Measurements from ENCODE around the gene KIF3A.

KIF3A gene

DNA sequence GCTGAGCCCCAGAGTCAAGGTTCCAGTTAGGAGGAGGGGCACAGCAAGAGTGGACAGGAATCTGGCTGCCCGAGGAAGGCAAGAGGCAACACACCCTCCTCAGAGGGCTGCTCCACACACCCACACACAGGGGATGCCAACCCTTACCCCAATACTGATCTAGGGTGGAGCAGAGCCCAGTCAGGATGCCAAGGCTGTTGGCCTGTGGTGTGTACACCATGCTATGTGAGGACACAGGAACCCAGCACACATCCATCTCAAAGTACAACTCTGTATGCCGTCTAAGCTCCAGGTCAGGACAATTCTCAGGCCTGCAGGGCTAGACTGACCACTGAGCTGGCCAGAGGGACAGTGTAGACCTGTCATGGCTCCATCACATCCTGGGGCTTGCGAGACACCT, 37.1 kb upstream of the KIF3A start:
- no peak overlapping the region for H3K27ac Mint-ChIP-seq
- no peak overlapping the region for H3K4me3 Mint-ChIP-seq
- H3K36me3 Mint-ChIP-seq = peaks cover 1% of the 10 kb centered on the region
- H3K9me3 Mint-ChIP-seq = no peaks in the 10 kb centered on the region
- peaks cover 14% of the 10 kb centered on the region for H3K4me1 Mint-ChIP-seq
- peaks cover 14% of the 10 kb centered on the region for H3K27me3 Mint-ChIP-seq

DNA sequence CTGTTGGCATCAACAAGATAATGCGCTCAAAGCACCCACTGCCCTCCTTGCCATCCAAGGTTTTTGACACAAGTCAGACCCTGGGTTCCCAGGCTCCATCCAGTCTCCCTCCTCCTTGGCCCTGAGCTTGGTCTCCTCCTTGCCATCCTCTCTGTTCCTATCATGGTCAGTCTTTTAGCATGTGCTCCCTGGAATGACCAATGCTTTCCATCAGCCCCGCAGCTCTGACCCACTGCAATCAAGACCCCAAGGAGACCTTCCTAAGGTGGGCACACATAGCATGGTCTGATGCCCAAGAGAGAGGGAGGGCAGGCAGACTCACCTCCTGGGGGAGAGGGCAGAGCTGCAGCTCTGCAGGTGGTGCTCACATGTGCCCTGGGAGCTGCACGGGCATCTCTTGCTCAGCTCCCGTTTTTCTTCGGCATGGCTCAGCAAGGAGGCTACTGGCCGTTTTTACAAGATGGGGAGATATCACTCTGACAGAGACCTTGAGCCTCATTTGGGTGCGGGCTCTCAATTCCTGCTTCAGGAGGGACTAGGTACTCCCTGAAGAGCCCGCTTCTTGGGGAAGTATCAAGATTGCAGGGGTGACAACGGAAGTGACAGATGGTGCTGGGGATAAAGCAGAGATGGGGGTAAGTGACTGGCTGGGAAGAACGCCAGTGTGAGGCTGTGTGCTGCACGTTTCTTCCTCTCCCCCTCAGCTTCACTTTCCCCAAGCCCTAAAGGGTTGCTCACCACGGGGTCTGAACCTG, 36.4 kb upstream of the KIF3A start:
- Mint-ChIP-seq H3K27me3 (peaks cover 9% of the 10 kb centered on the region), H3K4me3 (no peak overlapping the region), H3K36me3 (peaks cover 1% of the 10 kb centered on the region), H3K4me1 (peaks cover 14% of the 10 kb centered on the region), H3K27ac (no peak overlapping the region), H3K9me3 (no peaks in the 10 kb centered on the region)

DNA sequence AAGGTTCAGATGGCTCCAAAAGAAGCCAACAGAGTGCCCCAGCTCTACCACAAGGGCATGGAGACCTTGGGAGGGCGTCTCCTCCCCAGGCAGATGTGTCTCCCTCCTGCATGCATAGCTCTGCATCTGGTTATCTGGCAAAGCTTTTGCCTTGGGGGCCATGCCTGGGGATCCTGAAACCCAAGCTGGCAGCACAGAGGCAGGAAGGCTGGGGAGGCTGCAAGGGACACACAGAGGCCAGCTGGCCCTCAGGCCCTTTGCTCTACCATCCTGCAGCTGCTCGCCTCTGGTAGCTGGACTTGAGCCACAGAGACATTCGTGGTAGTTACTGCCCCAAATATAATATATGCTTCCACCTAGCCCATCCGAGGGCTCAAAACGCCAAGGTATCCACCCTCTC, 35.8 kb upstream of the KIF3A start:
- Mint-ChIP-seq H3K27me3 (peaks cover 4% of the 10 kb centered on the region), H3K27ac (no peak overlapping the region), H3K9me3 (no peaks in the 10 kb centered on the region), H3K4me1 (peaks cover 10% of the 10 kb centered on the region), H3K4me3 (no peak overlapping the region), H3K36me3 (peaks cover 1% of the 10 kb centered on the region)

DNA sequence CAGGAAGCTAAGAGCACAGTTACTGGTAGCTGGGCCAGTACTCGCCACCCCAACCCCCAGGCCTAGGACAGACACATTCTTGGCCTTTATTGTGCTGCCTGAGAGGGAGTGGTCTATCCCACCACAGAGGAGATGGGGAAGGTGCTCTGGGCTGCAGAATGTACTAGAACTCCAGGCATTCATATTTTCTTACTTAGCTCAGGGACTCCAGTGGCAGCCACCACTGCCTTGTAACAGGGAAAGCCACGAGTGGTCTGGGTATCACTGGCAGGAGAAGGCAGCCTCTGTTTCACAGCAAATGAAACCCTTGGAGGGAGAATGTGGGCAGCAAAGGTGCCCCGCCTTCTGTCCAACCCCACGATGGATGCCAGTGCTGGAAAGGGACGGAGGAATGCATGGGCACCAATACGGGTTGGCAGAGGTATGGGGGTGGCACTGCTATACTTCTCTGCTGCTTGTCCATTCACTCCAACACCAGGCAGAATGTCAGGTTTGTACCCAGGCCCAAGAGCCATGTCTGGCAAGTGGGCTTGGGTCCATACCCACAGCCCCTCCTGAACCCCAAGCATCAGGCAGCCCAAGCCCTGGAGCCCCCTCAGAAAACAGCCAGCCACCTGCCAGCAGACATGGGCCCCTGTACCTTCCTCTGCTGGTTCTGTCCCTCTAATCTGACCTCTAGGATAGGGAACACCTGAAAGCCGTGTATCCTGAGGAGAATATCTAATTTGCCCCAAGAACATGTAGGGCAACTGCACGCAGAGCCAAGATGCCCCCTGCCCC, 35.1 kb upstream of the KIF3A start:
- Mint-ChIP-seq H3K27me3 (peaks cover 2% of the 10 kb centered on the region), H3K27ac (no peak overlapping the region), H3K4me1 (peaks cover 6% of the 10 kb centered on the region), H3K36me3 (peaks cover 1% of the 10 kb centered on the region), H3K4me3 (no peak overlapping the region), H3K9me3 (no peaks in the 10 kb centered on the region)

DNA sequence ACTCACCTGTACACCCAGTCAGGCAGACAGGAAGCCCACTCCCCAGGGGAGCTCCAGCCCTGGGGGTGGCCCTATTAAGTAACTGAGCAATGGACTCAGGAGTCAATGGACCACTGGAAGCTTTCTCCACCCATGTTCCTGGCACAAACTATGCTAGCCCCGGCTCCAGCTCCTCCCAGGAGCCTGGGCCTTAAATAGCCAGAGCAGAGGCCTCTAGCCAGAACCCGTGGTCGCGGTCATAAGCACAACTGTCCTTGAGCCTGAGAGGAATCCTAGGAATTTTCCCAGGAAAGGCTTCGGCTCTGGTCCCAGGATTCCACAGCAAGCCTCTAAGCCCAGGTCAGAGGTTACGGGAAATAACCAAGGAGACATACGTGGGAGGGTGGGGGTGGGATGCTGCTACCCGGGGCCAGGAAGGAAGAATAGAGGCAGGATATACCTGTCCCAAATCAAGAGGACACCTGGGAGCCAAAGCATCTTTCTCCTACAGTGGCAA, 34.2 kb upstream of the KIF3A start:
- peaks cover 6% of the 10 kb centered on the region for H3K4me1 Mint-ChIP-seq
- no peak overlapping the region for H3K27ac Mint-ChIP-seq
- peaks cover 1% of the 10 kb centered on the region for H3K36me3 Mint-ChIP-seq
- H3K27me3 Mint-ChIP-seq = peaks cover 2% of the 10 kb centered on the region
- no peak overlapping the region for H3K4me3 Mint-ChIP-seq
- H3K9me3 Mint-ChIP-seq = no peaks in the 10 kb centered on the region

DNA sequence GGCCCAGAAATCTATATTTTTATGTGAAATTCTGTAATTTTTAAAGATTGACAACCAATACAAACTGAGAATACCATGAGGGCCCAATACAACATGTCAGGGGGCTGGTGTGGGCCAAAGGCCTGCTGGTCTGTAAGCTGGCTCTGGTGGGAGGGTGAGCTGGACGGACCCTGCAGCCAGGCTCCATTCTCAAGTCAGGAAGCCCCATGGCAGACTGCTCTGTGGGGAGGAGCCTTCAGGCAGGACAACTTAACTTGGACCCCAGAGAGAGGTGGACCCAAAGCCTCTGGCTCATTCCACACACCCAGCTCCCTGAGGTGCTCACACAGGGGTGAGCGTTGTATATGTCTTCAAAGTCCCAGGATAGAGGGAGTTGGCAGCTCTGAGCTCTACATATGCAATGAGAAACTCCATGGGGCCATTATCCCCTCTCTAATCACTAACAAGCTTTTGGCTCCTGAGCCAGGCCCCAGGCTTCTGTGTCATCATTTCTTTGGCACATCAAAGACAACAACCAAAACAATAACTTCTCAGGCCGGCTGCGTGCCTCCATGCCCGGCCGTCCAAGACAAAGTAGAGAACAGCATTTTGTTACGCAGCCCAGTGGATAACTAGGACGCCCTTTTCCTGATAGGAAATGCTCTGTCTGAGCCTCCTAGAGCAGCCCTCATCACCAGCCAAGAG, 33.3 kb upstream of the KIF3A start:
- Mint-ChIP-seq H3K27me3 (no peaks in the 10 kb centered on the region), H3K36me3 (peaks cover 1% of the 10 kb centered on the region), H3K4me1 (peaks cover 5% of the 10 kb centered on the region), H3K4me3 (no peak overlapping the region), H3K27ac (no peak overlapping the region), H3K9me3 (no peaks in the 10 kb centered on the region)

DNA sequence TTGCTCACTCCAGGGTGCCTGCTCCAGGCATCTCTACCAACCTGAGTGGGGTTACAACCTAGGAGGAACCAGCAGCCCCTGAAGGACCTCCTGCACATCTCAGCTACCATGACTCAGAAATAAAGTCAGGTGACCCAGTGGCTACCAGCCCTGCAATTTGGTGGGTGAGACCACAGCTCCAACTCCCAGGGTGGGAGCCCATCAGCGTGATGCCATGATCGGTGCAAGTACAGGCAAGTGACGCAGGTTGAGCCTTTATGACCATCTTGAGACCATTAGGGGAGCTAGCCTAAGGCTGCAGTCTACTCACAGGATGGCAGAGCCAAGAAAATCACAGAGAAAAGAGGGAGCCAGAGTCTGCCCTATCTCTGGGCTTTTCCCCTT, 31.1 kb upstream of the KIF3A start:
- no peak overlapping the region for H3K4me3 Mint-ChIP-seq
- no peaks in the 10 kb centered on the region for H3K36me3 Mint-ChIP-seq
- H3K9me3 Mint-ChIP-seq = no peaks in the 10 kb centered on the region
- H3K27ac Mint-ChIP-seq = no peak overlapping the region
- no peaks in the 10 kb centered on the region for H3K27me3 Mint-ChIP-seq
- no peaks in the 10 kb centered on the region for H3K4me1 Mint-ChIP-seq

DNA sequence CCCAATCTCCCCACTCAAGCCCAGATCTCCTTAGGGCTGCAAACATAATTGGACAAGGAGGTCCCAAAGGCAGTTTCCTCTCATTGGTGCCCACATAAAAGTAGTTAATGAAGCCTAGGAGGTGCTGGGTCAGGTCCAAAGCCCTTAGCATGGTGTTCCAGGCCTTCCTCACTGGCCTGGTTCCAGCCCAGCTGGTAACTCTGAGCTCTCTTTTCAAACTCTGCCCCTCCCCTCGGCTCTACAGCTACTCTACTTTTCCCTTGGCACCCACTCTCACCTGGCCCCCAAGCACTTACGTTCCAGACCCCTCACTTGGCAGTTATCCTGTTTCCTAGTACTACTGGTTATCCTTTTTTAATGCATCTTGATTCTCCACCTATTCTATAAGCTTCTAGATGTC, 29.8 kb upstream of the KIF3A start:
- no peaks in the 10 kb centered on the region for H3K27me3 Mint-ChIP-seq
- no peak overlapping the region for H3K27ac Mint-ChIP-seq
- no peaks in the 10 kb centered on the region for H3K36me3 Mint-ChIP-seq
- H3K9me3 Mint-ChIP-seq = no peaks in the 10 kb centered on the region
- H3K4me3 Mint-ChIP-seq = no peak overlapping the region
- no peaks in the 10 kb centered on the region for H3K4me1 Mint-ChIP-seq

DNA sequence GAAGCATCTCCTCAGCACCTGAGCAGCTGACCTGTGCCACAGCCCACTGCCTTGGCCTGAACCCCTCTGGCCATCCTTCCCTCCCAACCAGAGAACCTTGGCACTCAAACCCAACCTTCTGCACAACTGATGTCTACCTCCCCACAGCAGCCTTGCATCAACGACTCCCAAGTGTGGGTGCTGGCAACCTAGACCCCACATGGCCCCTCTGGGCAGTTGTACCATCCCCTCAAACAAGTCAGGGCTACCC, 29.4 kb upstream of the KIF3A start:
- H3K9me3 Mint-ChIP-seq = no peaks in the 10 kb centered on the region
- no peak overlapping the region for H3K27ac Mint-ChIP-seq
- no peaks in the 10 kb centered on the region for H3K27me3 Mint-ChIP-seq
- no peaks in the 10 kb centered on the region for H3K4me1 Mint-ChIP-seq
- no peaks in the 10 kb centered on the region for H3K36me3 Mint-ChIP-seq
- no peak overlapping the region for H3K4me3 Mint-ChIP-seq

DNA sequence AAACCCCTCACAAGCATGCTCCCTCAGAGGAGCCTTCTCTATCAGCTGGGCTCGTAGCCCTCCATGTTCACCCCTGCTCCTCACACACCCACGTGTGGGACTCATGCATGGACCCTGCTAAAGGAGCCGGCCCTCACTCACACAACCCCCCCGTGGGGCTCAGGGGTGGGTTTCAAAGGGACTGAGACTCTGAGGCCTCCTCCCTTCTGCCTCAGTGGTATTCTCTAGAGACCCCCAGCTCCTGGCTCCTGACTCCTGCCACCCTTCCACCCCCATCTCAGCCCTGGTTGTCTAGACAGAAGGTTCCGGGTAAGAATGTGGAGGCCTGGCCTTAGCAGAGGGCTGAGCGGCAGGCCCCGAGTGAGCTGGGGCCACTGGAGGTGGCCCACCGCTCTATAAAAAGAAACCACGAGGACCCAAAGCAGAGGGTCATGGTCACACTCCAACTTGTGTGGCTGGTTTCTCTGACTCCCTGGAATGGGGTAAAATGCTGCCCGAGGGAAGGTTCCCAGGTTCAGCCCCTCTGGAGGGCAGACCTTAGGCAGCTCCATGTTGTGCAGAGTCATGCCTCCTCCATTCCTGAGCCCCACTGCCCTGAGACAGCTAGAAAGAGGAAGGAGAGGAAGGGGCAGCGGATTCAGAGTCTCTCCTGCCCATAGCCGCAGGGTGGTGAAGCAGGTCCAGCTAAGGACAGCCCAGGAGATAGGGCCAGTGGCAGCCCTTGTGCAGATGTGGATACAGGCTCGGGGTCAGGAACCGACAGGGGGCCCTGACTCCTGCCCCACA, 28.9 kb upstream of the KIF3A start:
- Mint-ChIP-seq H3K4me1 (no peaks in the 10 kb centered on the region), H3K36me3 (no peaks in the 10 kb centered on the region), H3K27me3 (no peaks in the 10 kb centered on the region), H3K4me3 (no peak overlapping the region), H3K9me3 (no peaks in the 10 kb centered on the region), H3K27ac (no peak overlapping the region)

DNA sequence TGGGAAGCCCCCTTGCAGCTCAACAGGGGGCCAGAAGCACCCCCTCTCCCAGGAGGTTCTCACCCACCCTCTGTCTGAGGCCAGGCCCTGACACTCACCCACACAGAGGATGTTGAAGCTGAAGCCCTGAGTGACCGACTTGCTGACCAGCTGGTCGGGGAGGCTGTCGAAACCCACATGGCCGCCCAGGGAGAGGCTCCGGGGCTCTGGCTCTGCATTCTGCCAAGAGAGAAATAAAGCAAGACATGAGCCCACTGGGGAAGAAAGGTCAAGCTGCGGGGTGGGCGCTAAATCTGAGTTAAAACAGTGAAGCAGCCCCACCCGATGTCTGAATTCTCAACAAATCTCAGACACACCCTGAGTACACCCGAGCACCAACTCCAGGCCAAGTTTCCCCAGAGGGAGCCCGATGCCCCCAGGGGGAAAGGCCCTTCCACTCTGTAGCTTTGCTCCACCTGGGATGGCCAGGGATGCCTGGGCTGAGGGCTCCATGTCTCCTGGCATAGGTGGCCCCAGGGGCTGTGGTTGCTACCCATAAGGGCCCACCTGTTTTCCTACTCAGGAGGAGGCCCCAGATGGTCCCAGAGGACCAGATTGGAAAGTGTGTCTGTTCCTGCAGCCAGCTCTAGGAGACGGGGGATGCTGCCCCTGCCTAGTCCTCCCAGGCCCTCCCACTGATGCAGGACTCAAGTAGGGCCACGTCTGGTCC, 28.1 kb upstream of the KIF3A start:
- Mint-ChIP-seq H3K4me3 (no peak overlapping the region), H3K27ac (no peak overlapping the region), H3K36me3 (no peaks in the 10 kb centered on the region), H3K9me3 (no peaks in the 10 kb centered on the region), H3K27me3 (no peaks in the 10 kb centered on the region), H3K4me1 (no peaks in the 10 kb centered on the region)

DNA sequence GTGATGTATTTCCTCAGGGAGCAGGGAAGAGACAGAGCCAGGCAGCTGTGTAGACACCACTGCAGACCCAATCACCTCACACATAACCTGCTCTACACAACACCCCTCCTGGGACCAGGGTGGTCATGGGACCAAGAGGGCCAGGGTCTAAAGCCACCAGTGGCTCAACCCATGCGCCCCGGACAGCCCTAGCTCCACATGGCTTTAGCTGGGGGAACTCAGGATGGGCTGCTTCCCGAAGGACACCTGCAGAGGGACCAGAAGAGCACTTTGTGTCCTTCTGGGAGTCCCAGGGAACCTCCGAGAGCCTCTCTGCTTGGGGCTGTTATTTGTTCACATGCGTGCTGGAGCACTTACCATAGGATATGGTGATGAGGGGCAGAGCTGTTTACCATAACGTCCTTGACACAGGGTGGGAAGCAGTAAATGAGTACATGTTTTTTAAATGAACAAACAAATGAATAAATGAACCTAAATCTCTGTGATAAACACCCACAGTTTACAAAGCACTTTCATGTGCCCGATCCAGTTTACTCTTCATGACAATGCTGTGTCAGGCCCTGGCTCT, 27.4 kb upstream of the KIF3A start:
- Mint-ChIP-seq H3K27me3 (no peaks in the 10 kb centered on the region), H3K36me3 (no peaks in the 10 kb centered on the region), H3K4me1 (no peaks in the 10 kb centered on the region), H3K4me3 (no peak overlapping the region), H3K27ac (no peak overlapping the region), H3K9me3 (no peaks in the 10 kb centered on the region)

DNA sequence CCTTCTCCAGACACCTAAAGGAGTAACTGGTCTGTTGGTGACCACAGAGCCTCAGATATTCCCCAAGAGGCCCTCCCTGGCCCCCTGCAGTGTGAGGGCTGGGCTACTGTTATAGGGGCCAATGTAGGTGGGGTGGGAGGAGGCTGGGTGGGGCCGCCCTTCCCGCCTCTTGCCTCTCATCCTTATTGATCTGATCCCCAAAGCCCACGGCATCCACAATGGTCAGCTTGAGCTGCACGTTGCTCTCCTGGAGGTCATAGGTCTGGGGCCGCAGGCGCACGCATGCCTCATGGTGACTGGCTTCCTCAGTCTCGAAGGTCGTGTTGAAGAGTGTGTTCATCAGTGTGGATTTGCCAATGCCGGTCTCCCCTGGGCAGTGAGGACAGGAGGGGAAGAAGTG, 26.7 kb upstream of the KIF3A start:
- no peaks in the 10 kb centered on the region for H3K27me3 Mint-ChIP-seq
- no peaks in the 10 kb centered on the region for H3K9me3 Mint-ChIP-seq
- no peaks in the 10 kb centered on the region for H3K36me3 Mint-ChIP-seq
- H3K4me3 Mint-ChIP-seq = no peak overlapping the region
- no peak overlapping the region for H3K27ac Mint-ChIP-seq
- H3K4me1 Mint-ChIP-seq = no peaks in the 10 kb centered on the region

DNA sequence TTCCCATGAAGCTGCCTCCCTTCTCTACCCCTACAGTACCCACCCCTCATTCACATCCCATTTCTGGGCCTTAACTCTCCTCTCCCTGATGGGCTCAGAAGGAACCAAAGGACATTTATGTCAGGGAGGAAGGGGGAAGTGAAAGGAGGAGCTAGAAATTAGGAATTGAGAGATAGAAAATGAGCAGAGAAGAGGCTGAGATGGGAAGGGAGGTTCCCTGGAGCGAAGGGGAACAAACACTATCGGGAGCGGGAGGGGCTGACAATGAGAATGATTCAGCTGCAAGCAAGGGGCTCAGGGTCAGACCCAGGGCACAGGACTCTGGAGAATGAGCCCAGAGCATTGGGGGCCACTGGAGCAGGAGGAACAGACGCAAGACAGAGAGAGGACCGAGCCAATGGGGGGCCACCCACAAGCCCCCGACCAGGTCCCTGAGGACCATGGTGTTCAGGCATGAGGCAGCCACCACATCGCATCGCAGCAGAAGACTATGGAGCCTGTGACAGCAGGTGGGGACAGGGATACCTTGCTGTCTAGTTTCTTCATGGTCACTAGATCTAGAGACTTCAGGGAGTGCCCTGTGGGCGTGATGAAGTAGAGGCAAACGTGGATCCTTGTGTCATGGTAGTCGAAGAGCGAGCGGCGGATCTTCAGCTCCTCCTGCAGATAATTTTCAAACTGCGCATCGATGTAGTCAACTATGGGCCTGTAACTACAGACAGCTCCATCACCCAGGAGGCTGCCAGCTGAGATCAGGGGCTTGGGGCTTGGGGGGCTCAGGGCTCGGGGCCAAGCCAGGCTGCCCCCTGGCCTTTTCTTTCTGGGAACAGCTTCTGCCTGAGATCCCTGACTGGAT, 26.1 kb upstream of the KIF3A start:
- H3K9me3 Mint-ChIP-seq = no peaks in the 10 kb centered on the region
- H3K4me3 Mint-ChIP-seq = no peak overlapping the region
- no peaks in the 10 kb centered on the region for H3K27me3 Mint-ChIP-seq
- no peaks in the 10 kb centered on the region for H3K36me3 Mint-ChIP-seq
- no peaks in the 10 kb centered on the region for H3K4me1 Mint-ChIP-seq
- H3K27ac Mint-ChIP-seq = no peak overlapping the region

Data from activated naive CD4-positive, alpha-beta T cell treated with anti-CD3 and anti-CD28 coated beads, Interleukin-2, amount 50 U/mL, for 24 hours (primary cell).